ENCODE results near the gene ADGRV1. TPM values are rescaled to one million over a fixed set of nuclear protein-coding genes. Genes with fewer than 3 reads are reported as not detected.
"Not testable (repeated sequence)": the region's sequence is repeated elsewhere in the genome, so short reads cannot be mapped to it uniquely, and the experiment has no call there.

The ADGRV1 gene
- total RNA-seq, 1 donor from 2014 or later: not detected

DNA sequence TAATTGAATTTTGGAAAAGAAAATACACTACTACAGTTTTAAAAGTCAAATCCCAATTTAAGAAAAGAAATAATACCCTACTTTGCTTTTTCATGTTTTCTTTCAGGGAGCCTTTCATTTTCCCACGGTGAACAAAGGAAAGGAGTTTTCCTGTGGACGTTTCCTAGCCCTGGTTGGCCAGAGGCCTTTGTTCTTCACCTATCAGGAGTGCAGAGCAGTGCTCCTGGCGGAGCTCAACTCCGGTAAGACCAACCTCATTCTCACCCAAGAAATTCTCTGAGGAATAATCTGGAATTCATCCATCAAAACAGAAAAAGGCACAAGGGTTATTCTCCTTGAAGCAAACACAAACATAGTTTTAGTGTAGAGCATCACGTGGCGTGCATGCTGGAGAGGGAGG is 248.9 kb downstream of the ADGRV1 start:
- no peaks in the 10 kb centered on the region for H3K27me3 ChIP-seq (ENCODE audit: low read depth)
- H3K36me3 ChIP-seq: no peaks in the 10 kb centered on the region
- TF ChIP-seq, protein P1, sequence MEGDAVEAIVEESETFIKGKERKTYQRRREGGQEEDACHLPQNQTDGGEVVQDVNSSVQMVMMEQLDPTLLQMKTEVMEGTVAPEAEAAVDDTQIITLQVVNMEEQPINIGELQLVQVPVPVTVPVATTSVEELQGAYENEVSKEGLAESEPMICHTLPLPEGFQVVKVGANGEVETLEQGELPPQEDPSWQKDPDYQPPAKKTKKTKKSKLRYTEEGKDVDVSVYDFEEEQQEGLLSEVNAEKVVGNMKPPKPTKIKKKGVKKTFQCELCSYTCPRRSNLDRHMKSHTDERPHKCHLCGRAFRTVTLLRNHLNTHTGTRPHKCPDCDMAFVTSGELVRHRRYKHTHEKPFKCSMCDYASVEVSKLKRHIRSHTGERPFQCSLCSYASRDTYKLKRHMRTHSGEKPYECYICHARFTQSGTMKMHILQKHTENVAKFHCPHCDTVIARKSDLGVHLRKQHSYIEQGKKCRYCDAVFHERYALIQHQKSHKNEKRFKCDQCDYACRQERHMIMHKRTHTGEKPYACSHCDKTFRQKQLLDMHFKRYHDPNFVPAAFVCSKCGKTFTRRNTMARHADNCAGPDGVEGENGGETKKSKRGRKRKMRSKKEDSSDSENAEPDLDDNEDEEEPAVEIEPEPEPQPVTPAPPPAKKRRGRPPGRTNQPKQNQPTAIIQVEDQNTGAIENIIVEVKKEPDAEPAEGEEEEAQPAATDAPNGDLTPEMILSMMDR (IDR thresholded peaks at IDR 0.05; ENCODE audit: borderline replicate concordance): no peak
- intact Hi-C loops (cut with micrococcal nuclease): no loop called here
- no peak overlapping the region for H3K4me3 ChIP-seq
- H3K27ac ChIP-seq (replicated peaks): no peak overlapping the region
- no peaks in the 10 kb centered on the region for H3K9me3 ChIP-seq (replicated peaks)
- H3K4me1 ChIP-seq: peaks cover 3% of the 10 kb centered on the region
- DNase-seq: no peak

DNA sequence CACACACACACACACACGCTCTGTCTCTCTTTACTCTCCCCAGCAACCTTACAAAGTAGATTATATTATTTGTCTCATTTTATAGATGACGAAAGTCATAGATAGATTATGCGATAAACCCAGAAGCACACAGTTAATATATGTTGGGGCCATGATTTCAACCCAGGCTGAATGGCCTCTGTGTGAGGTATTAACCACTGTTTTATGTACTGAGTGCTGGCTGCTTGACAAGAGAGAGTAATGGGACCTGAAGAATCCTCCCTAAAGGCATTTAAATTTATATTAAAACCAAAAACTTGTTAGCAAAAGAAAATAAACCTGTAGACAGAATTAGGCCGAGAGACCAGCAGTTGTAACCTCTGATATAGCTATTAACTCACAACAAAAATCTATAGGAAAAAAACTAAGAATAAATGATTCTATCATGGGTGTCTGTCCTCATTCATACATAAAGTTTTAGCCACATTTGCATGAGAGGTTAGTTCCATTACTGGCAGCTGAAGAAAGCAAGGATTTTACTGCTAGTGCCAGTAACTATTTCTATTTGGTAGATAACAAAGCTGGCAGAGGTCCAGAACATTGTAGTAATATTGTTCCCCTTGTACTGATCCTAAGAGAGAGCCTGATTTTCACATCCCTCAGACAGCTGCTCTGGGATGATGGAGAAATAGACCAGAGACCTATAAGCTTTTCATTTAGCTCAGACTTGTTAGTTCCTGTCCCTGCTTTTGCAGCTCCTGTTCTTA is 250.9 kb downstream of the ADGRV1 start:
- no peaks in the 10 kb centered on the region for H3K36me3 ChIP-seq
- TF ChIP-seq, protein P1 (IDR thresholded peaks at IDR 0.05; ENCODE audit: borderline replicate concordance): no peak
- no peak for DNase-seq

DNA sequence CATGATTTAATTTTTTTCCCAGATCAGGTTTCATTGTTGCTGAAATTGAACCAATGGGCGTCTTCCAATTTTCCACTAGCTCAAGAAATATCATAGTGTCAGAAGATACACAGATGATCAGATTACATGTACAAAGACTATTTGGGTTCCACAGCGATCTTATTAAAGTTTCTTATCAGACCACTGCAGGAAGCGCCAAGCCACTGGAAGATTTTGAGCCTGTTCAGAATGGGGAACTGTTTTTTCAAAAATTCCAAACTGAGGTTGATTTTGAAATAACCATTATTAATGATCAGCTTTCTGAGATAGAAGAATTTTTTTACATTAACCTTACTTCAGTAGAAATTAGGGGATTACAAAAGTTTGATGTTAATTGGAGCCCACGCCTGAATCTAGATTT is 251.6 kb downstream of the ADGRV1 start:
- Histone ChIP-seq H3K36me3 (no peaks in the 10 kb centered on the region), H3K4me1 (peaks cover 3% of the 10 kb centered on the region), H3K27me3 (ENCODE audit: low read depth) (no peaks in the 10 kb centered on the region), H3K4me3 (no peak overlapping the region), H3K27ac (replicated peaks) (no peak overlapping the region), H3K9me3 (replicated peaks) (no peaks in the 10 kb centered on the region)
- DNase-seq: no peak
- intact Hi-C loops (cut with micrococcal nuclease): no loop called here
- TF ChIP-seq, protein P1 (IDR thresholded peaks at IDR 0.05; ENCODE audit: borderline replicate concordance): no peak

More for the DNA sequence above, 250.9 kb downstream of the ADGRV1 start:
- Histone ChIP-seq H3K4me1 (peaks cover 3% of the 10 kb centered on the region), H3K4me3 (no peak overlapping the region), H3K27ac (replicated peaks) (no peak overlapping the region), H3K9me3 (replicated peaks) (no peaks in the 10 kb centered on the region), H3K27me3 (ENCODE audit: low read depth) (no peaks in the 10 kb centered on the region)
- intact Hi-C loops (cut with micrococcal nuclease): no loop called here

DNA sequence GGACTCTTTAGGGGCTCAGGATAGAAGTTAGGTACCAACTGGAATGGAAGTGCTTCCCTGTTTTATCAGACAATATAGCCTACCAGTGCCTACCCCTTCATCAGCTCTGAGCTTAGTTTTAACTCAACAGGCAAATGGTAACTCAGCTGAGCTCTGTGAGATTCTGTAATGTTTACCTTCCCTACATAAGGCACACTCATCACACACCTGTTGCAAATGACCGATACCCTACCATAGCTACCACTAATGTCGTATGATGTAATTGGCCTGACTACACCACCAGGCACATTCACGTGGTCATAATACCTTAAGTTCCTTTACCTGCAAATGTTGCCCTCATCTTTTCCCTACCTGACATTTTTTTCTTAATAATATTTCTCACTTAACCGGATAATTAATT is 254.8 kb downstream of the ADGRV1 start:
- no peak for DNase-seq
- H3K36me3 ChIP-seq: no peaks in the 10 kb centered on the region
- intact Hi-C loops (cut with micrococcal nuclease): no loop called here
- H3K27ac ChIP-seq (replicated peaks): no peak overlapping the region
- no peak overlapping the region for H3K4me3 ChIP-seq
- H3K9me3 ChIP-seq (replicated peaks): no peaks in the 10 kb centered on the region
- no peaks in the 10 kb centered on the region for H3K4me1 ChIP-seq
- no peaks in the 10 kb centered on the region for H3K27me3 ChIP-seq (ENCODE audit: low read depth)
- TF ChIP-seq, protein P1 (IDR thresholded peaks at IDR 0.05; ENCODE audit: borderline replicate concordance): no peak

DNA sequence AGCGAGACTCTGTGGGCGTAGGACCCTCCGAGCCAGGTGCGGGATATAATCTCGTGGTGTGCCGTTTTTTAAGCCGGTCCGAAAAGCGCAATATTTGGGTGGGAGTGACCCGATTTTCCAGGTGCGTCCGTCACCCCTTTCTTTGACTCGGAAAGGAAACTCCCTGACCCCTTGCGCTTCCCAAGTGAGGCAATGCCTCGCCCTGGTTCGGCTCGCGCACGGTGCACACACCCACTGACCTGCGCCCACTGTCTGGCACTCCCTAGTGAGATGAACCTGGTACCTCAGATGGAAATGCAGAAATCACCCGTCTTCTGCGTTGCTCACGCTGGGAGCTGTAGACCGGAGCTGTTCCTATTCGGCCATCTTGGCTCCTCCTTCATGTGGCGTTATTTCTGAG is 263.5 kb downstream of the ADGRV1 start:
- H3K36me3 ChIP-seq; DNase-seq; intact Hi-C loops (cut with micrococcal nuclease); H3K27ac ChIP-seq (replicated peaks); H3K9me3 ChIP-seq (replicated peaks); H3K4me1 ChIP-seq; H3K4me3 ChIP-seq; H3K27me3 ChIP-seq (ENCODE audit: low read depth): not testable (repeated sequence)

DNA sequence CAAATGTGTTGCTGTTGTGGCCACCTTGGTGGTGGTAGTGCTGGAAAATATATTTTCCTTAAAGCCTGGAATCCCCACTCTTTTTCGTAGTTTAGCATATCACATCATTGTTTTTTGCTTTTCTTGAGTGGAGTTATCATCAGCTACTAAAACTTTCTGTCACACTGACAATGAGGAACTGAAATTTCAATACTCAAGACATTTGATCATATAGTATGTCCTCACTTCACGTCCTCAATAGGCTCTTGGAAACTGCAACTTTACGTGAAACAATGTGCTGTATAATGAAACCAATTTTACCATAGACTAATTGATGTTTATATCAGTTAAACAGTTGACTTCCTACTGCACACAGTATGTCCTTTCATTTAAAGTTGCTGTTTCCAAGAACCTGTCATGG is 265.8 kb downstream of the ADGRV1 start:
- no peaks in the 10 kb centered on the region for H3K27me3 ChIP-seq (ENCODE audit: low read depth)
- no peaks in the 10 kb centered on the region for H3K9me3 ChIP-seq (replicated peaks)
- H3K27ac ChIP-seq (replicated peaks): no peak overlapping the region
- no peak overlapping the region for H3K4me3 ChIP-seq
- no peaks in the 10 kb centered on the region for H3K4me1 ChIP-seq
- no peaks in the 10 kb centered on the region for H3K36me3 ChIP-seq
- intact Hi-C loops (cut with micrococcal nuclease): no loop called here
- TF ChIP-seq, protein P1 (IDR thresholded peaks at IDR 0.05; ENCODE audit: borderline replicate concordance): no peak
- DNase-seq: no peak

Measured in left ventricle myocardium inferior (tissue), 1 donor.